GM21723 (cell line): Measurements from ENCODE around the gene TESPA1.
"Not testable (repeated sequence)": the region's sequence is repeated elsewhere in the genome, so short reads cannot be mapped to it uniquely, and the experiment has no call there.

Source experiments
- ATAC-seq: cut with Tn5 transposase; IDR thresholded peaks from one replicate; pipeline ENCODE4 v1.9.1; 2021; ENCODE audit warnings: mild to moderate bottlenecking, moderate library complexity; ENCODE audit not compliant: unreplicated experiment

TESPA1 gene

GRCh38 chr12:54949073-54949711 is 35.4 kb downstream of the TESPA1 start:
- ATAC-seq, result no peak

- no peak for ATAC-seq
Measured at GRCh38 chr12:54948171-54948570, 36.4 kb downstream of the TESPA1 start.

- ATAC-seq, result no peak
Measured at GRCh38 chr12:54945082-54945481, 39.5 kb downstream of the TESPA1 start.

GRCh38 chr12:54943292-54943691 is 41.3 kb downstream of the TESPA1 start:
- ATAC-seq, result not testable (repeated sequence)

- no peak for ATAC-seq
Measured at GRCh38 chr12:54941659-54942058, 42.9 kb downstream of the TESPA1 start.

- no peak for ATAC-seq
Measured at GRCh38 chr12:54940727-54941315, 43.7 kb downstream of the TESPA1 start.

GRCh38 chr12:54937929-54938328 is 46.6 kb downstream of the TESPA1 start:
- ATAC-seq, result no peak

GRCh38 chr12:54937376-54937775 is 47.2 kb downstream of the TESPA1 start:
- no peak for ATAC-seq

- ATAC-seq, result no peak
Measured at GRCh38 chr12:54936736-54937135, 47.8 kb downstream of the TESPA1 start.

- ATAC-seq, result peak; percentile 97
Measured at GRCh38 chr12:54935235-54935951, 49.2 kb downstream of the TESPA1 start.

- ATAC-seq, result no peak
Measured at GRCh38 chr12:54934419-54934818, 50.1 kb downstream of the TESPA1 start.

GRCh38 chr12:54933376-54933775 is 51.2 kb downstream of the TESPA1 start:
- no peak for ATAC-seq

GRCh38 chr12:54932691-54933090 is 51.9 kb downstream of the TESPA1 start:
- ATAC-seq, result no peak

- ATAC-seq, result no peak
Measured at GRCh38 chr12:54932038-54932437, 52.5 kb downstream of the TESPA1 start.

GRCh38 chr12:54929998-54930397 is 54.6 kb downstream of the TESPA1 start:
- ATAC-seq, result no peak

GRCh38 chr12:54926246-54926645 is 58.3 kb downstream of the TESPA1 start:
- no peak for ATAC-seq

GRCh38 chr12:54924972-54925707 is 59.4 kb downstream of the TESPA1 start:
- ATAC-seq, result no peak

- ATAC-seq, result no peak
Measured at GRCh38 chr12:54917001-54917488, 67.5 kb downstream of the TESPA1 start.
